HG02840 (cell line): ENCODE measurements around the gene ANGPTL4.
"Not testable (repeated sequence)": the region's sequence is repeated elsewhere in the genome, so short reads cannot be mapped to it uniquely, and the experiment has no call there.

ENCODE experiments used
- ATAC-seq: cut with Tn5 transposase; IDR thresholded peaks from one replicate; pipeline ENCODE4 v1.9.1; 2021; ENCODE audit warnings: mild to moderate bottlenecking, moderate library complexity, moderate number of reproducible peaks; ENCODE audit not compliant: unreplicated experiment, low FRiP score

The ANGPTL4 gene

GRCh38 chr19:8363803-8364771, at the start of gene ANGPTL4:
Gene ANGPTL4, plus strand, starts transcription at chr19:8364155. Its CDS starts 167 bp downstream, at chr19:8364322.
- no peak for ATAC-seq

GRCh38 chr19:8314981-8315640, 48.8 kb upstream of the ANGPTL4 start:
- not testable (repeated sequence) for ATAC-seq

GRCh38 chr19:8316351-8317125, 47.4 kb upstream of the ANGPTL4 start:
- ATAC-seq = no peak

- ATAC-seq = not testable (repeated sequence)
These were observed 45.1 kb upstream of the ANGPTL4 start for GRCh38 chr19:8318835-8319234.

- ATAC-seq = no peak
These were observed 44.0 kb upstream of the ANGPTL4 start for GRCh38 chr19:8319807-8320520.

- ATAC-seq = no peak
These were observed 43.3 kb upstream of the ANGPTL4 start for GRCh38 chr19:8320564-8321066.

- peak; percentile 91 for ATAC-seq
These were observed 42.6 kb upstream of the ANGPTL4 start, which contains the start of the genes NDUFA7 and RPS28 for GRCh38 chr19:8321067-8321985. Gene NDUFA7, minus strand, starts transcription at chr19:8321375. Its CDS starts 17 bp downstream, at chr19:8321358. Gene RPS28, plus strand, starts transcription at chr19:8321496. Its CDS starts 35 bp downstream, at chr19:8321531.

GRCh38 chr19:8321986-8322637, 41.8 kb upstream of the ANGPTL4 start:
- ATAC-seq = no peak

- ATAC-seq = no peak
These were observed 41.3 kb upstream of the ANGPTL4 start for GRCh38 chr19:8322638-8322997.

- no peak for ATAC-seq
These were observed 40.2 kb upstream of the ANGPTL4 start for GRCh38 chr19:8323781-8324185.

GRCh38 chr19:8324186-8325050, 39.5 kb upstream of the ANGPTL4 start:
- ATAC-seq = no peak

- ATAC-seq = no peak
These were observed 38.5 kb upstream of the ANGPTL4 start for GRCh38 chr19:8325454-8325853.

GRCh38 chr19:8329996-8330395, 34.0 kb upstream of the ANGPTL4 start:
- no peak for ATAC-seq

GRCh38 chr19:8331263-8331845, 32.6 kb upstream of the ANGPTL4 start:
- ATAC-seq = no peak

GRCh38 chr19:8332976-8333766, 30.8 kb upstream of the ANGPTL4 start:
- no peak for ATAC-seq

GRCh38 chr19:8333767-8334457, 30.0 kb upstream of the ANGPTL4 start:
- ATAC-seq = no peak
